CD4-positive, alpha-beta T cell (primary cell): ENCODE data around the gene ATP6AP1. TPM values are rescaled to one million over a fixed set of nuclear protein-coding genes. Genes with fewer than 3 reads are reported as not detected.

ENCODE experiments used
- ATAC-seq: fragments of 200-7000 bp; cut with Tn5 transposase; one replicate; pipeline ENCODE4 v1.10.0; 2022; ENCODE audit warnings: mild to moderate bottlenecking; ENCODE audit not compliant: poor library complexity
- CTCF ChIA-PET: fragments of 350-600 bp; sonication (Branson Sonifier 250); formaldehyde crosslinking; loops from one replicate; lab custom pipeline; 2021; ENCODE audit warnings: antibody characterized with exemption, inconsistent platforms; lab: Charles Lee
- POLR2A ChIA-PET: fragments of 350-600 bp; sonication (Branson Sonifier 250); formaldehyde crosslinking; loops from one replicate; lab custom pipeline; 2021; ENCODE audit warnings: antibody characterized with exemption, inconsistent platforms; lab: Charles Lee
- DNase-seq, 14 experiments: peaks; one replicate each; pipeline ENCODE4 v3.0.0-alpha.2; 2013 to 2020; ENCODE audit warnings: mixed read lengths in 2 of 14
- H3K27ac ChIP-seq, 2 donors: one replicate each; pipeline versions ENCODE4 v1.5.1 to v1.7.0; 2013; ENCODE audit warnings: low read length in 2 of 2, low read depth in 1 of 2, mild to moderate bottlenecking in 1 of 2
- H3K27me3 ChIP-seq, 2 experiments: 1 replicate in 1 of 2; 2 replicates in 1 of 2; pipeline versions ENCODE4 v1.6.1 to v1.7.0; 2013; ENCODE audit warnings: low read length in 2 of 2, control low read depth in 1 of 2, mild to moderate bottlenecking in 1 of 2, moderate library complexity in 1 of 2; ENCODE audit not compliant: insufficient read depth in 2 of 2, control insufficient read depth in 1 of 2
- H3K36me3 ChIP-seq: one replicate; pipeline ENCODE4 v1.6.1; 2013; ENCODE audit warnings: low read length, control low read depth; ENCODE audit not compliant: insufficient read depth
- H3K4me1 ChIP-seq: one replicate; pipeline ENCODE4 v1.6.1; 2013; ENCODE audit warnings: low read length, control low read depth; ENCODE audit not compliant: insufficient read depth
- H3K4me3 ChIP-seq: one replicate; pipeline ENCODE4 v1.5.1; 2013; ENCODE audit warnings: mild to moderate bottlenecking, low read length, moderate library complexity
- H3K9me3 ChIP-seq, 2 experiments: 1 replicate in 1 of 2; 2 replicates in 1 of 2; pipeline versions ENCODE4 v1.6.1 to v1.7.0; 2013; ENCODE audit warnings: low read length in 2 of 2, mild to moderate bottlenecking in 2 of 2, control low read depth in 1 of 2, moderate library complexity in 1 of 2; ENCODE audit not compliant: control insufficient read depth in 1 of 2, insufficient read depth in 1 of 2
- H3K27ac Mint-ChIP-seq: one replicate; pipeline ENCODE4 v1.8.0; 2020; ENCODE audit warnings: mixed read lengths
- H3K27me3 Mint-ChIP-seq: one replicate; pipeline ENCODE4 v1.8.0; 2021; ENCODE audit warnings: mixed read lengths
- H3K36me3 Mint-ChIP-seq: one replicate; pipeline ENCODE4 v1.8.0; 2021; ENCODE audit warnings: low read depth, mixed read lengths
- H3K4me1 Mint-ChIP-seq: one replicate; pipeline ENCODE4 v1.8.0; 2021; ENCODE audit warnings: low read depth, mixed read lengths
- H3K4me3 Mint-ChIP-seq: one replicate; pipeline ENCODE4 v1.8.0; 2020; ENCODE audit warnings: mild to moderate bottlenecking, mixed read lengths
- H3K9me3 Mint-ChIP-seq: one replicate; pipeline ENCODE4 v1.8.0; 2020; ENCODE audit warnings: mixed read lengths
- intact Hi-C, 2 experiments: fragments of 100-400 bp; cut with DNase I in 1 of 2; cut with micrococcal nuclease in 1 of 2; formaldehyde crosslinking; loops; one replicate each; pipeline versions ENCODE4 v1.15.1 to v1.9.0; 2023 to 2025; cut with DNase I, micrococcal nuclease
- total RNA-seq, 174 experiments: library from RNA in 2 of 174; stranded (reverse) in 2 of 174; gene quantifications; one replicate each; pipeline ENCODE4 v1.2.3 and lab custom pipeline; 2021 to 2026
- TF ChIP-seq, protein P1 (sequence below): fragments of 200-600 bp; IDR thresholded peaks from one replicate; pipeline ENCODE4 v1.8.0; 2022; ENCODE audit warnings: antibody characterized with exemption, mild to moderate bottlenecking

Gene ATP6AP1
- total RNA-seq, 2 experiments from 2014 or later, result 31.4 to 40.8 TPM

DNA sequence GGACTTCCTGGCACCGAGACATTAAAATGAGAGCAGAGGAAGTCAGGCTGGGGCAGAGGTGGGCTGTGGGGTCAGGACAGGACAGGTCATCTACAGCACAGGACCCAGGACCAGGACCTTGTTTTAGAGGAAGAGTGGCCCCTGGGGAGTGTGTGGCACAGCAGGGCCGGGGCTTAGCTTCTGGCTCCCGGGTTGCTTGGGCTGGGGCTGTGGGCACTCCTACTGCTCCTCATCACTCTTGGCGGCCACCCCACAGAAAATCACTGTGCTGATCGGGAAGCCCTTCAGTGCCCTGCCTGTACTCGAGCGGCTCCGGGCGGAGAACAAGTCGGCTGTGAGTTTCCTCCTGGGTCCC lies 8.1 kb upstream of the ATP6AP1 start:
- Histone ChIP-seq H3K36me3 (peaks cover 13% of the 10 kb centered on the region), H3K27me3 (no peaks in the 10 kb centered on the region), H3K4me1 (no peaks in the 10 kb centered on the region), H3K4me3 (no peak overlapping the region), H3K27ac (no peak overlapping the region), H3K9me3 (no peaks in the 10 kb centered on the region)
- no peak for ATAC-seq
- ChIA-PET POLR2A (interaction anchor here (1.1 kb wide), 1 partner anchor 95 kb away, joined by 3 read pairs; the partner anchor contains the start of gene FAM3A), CTCF (interaction anchor here (0.9 kb wide), 1 partner anchor 22 kb away, joined by 3 read pairs; the partner anchor contains the start of gene RPL10)
- H3K4me3 Mint-ChIP-seq, result no peak overlapping the region
- no peaks in the 10 kb centered on the region for H3K9me3 Mint-ChIP-seq
- TF ChIP-seq, protein P1, sequence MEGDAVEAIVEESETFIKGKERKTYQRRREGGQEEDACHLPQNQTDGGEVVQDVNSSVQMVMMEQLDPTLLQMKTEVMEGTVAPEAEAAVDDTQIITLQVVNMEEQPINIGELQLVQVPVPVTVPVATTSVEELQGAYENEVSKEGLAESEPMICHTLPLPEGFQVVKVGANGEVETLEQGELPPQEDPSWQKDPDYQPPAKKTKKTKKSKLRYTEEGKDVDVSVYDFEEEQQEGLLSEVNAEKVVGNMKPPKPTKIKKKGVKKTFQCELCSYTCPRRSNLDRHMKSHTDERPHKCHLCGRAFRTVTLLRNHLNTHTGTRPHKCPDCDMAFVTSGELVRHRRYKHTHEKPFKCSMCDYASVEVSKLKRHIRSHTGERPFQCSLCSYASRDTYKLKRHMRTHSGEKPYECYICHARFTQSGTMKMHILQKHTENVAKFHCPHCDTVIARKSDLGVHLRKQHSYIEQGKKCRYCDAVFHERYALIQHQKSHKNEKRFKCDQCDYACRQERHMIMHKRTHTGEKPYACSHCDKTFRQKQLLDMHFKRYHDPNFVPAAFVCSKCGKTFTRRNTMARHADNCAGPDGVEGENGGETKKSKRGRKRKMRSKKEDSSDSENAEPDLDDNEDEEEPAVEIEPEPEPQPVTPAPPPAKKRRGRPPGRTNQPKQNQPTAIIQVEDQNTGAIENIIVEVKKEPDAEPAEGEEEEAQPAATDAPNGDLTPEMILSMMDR, result no peak
- H3K27ac Mint-ChIP-seq, result no peak overlapping the region
- H3K36me3 Mint-ChIP-seq, result peaks cover 6% of the 10 kb centered on the region
- H3K4me1 Mint-ChIP-seq, result no peaks in the 10 kb centered on the region
- intact Hi-C loops, result no loop called here
- no peaks in the 10 kb centered on the region for H3K27me3 Mint-ChIP-seq
- DNase-seq, result no peak

DNA sequence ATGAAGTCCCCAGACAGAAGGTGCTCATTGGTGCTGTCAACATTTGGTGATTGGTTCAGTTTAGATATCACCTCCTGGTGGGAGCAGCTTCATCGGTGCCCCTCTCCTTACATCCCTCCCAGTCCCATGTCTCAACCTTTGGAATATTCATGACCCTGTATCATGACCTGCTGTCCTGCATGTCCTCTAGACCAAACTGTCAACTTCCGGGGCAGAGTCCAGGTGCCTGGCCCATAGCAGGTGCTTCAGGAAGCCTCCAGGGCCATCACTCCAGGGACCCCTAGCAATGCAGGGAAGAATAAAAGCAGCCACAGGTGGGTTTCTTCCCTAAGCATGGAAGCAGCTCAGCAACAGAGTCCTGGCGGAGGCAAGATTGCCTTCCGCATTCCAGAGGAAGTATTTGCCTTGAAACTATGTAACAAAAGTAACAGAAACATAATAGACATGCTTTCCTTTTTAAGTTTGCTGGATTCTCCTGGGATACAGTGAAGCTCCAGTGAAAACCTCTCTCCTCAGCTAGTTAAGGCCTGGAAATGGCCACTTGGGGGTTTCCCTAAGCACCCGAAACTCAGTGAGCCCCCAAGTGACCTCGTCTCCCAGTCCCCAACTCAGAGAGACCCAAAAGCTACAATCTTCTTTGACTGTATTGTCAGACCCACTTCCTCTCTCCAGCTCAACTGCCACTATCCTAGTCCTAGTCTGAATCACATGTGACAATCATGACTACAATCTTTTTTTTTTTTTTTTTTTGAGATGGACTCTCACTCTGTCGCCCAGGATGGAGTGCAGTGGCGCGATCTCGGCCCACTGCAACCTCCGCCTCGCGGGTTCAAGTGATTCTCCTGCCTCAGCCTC lies 1.3 kb upstream of the ATP6AP1 start:
- peaks cover 7% of the 10 kb centered on the region for H3K36me3 ChIP-seq
- Mint-ChIP-seq H3K36me3 (peaks cover 7% of the 10 kb centered on the region), H3K9me3 (no peaks in the 10 kb centered on the region), H3K27ac (no peak overlapping the region), H3K27me3 (no peaks in the 10 kb centered on the region), H3K4me1 (peaks cover 30% of the 10 kb centered on the region), H3K4me3 (peak overlapping the region; percentile 56)
- POLR2A ChIA-PET, result interaction anchor here (0.8 to 2.4 kb wide), 3 partner anchors 26 to 100 kb away, joined by 3 to 7 read pairs (median 3); no protein-coding TSS in a partner anchor
- H3K27me3 ChIP-seq, result no peaks in the 10 kb centered on the region
- intact Hi-C loops, result loop anchor here in 1 of 2 experiments (2.0 kb wide), 1 partner anchor 26 kb away; no protein-coding TSS in a partner anchor
- H3K9me3 ChIP-seq, result no peaks in the 10 kb centered on the region
- H3K4me3 ChIP-seq, result no peak overlapping the region
- CTCF ChIA-PET, result interaction anchor here (1.1 kb wide), 1 partner anchor 28 kb away, joined by 4 read pairs; no protein-coding TSS in a partner anchor
- peaks cover 29% of the 10 kb centered on the region for H3K4me1 ChIP-seq
- ATAC-seq (no peak), DNase-seq (no peak)
- TF ChIP-seq, protein P1, result no peak
- H3K27ac ChIP-seq, result no peak overlapping the region

DNA sequence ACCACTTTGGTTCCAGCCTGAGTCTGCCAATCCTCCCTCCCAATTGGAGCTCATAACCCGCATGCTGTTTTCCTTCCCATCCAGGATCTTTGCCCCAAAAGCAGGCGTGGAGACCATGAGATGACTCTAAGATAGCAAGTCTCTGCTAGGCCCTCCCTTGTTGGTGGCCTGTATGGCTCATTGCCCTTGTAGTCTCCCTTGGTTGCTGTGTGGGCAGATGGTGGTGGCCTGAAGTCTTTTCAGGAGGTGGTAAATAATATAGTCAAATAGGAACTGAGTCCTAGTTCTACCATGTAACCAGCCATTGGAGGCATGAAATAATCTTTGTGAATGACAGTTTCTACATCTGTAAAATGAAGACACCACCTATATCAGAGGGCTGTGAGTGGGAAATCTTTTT lies 1.2 kb downstream of the ATP6AP1 start:
- no peaks in the 10 kb centered on the region for H3K9me3 ChIP-seq
- no peak overlapping the region for H3K27ac ChIP-seq
- peaks cover 30% of the 10 kb centered on the region for H3K4me1 Mint-ChIP-seq
- no peaks in the 10 kb centered on the region for H3K27me3 Mint-ChIP-seq
- POLR2A ChIA-PET, result interaction anchor here (1.2 to 1.9 kb wide), 5 partner anchors 12 to 56 kb away, joined by 3 to 12 read pairs (median 7); partner anchors contain the start of genes FAM50A, RPL10 and UBL4A
- peaks cover 29% of the 10 kb centered on the region for H3K4me1 ChIP-seq
- peaks cover 17% of the 10 kb centered on the region for H3K36me3 Mint-ChIP-seq
- no peaks in the 10 kb centered on the region for H3K27me3 ChIP-seq
- H3K36me3 ChIP-seq, result peaks cover 29% of the 10 kb centered on the region
- CTCF ChIA-PET, result interaction anchor here (2.1 kb wide), 1 partner anchor 56 kb away, joined by 7 read pairs; the partner anchor contains the start of gene FLNA
- DNase-seq, result no peak
- peak overlapping the region; percentile 68 for H3K4me3 ChIP-seq
- TF ChIP-seq, protein P1, result no peak
- peak overlapping the region; percentile 90 for H3K4me3 Mint-ChIP-seq
- H3K9me3 Mint-ChIP-seq, result no peaks in the 10 kb centered on the region
- intact Hi-C loops, result loop anchor here in 1 of 2 experiments (10.0 kb wide), 1 partner anchor 55 kb away; the partner anchor contains the start of gene UBL4A
- ATAC-seq, result no peak
- peak overlapping the region; percentile 80 for H3K27ac Mint-ChIP-seq
